ENCODE measurements around the gene ELAVL3.

- no peak for TF ChIP-seq FOXM1 (IDR thresholded peaks at IDR 0.05; ENCODE audit: borderline replicate concordance)
- no peak for TF ChIP-seq SUZ12 (IDR thresholded peaks at IDR 0.05)
- TF ChIP-seq SP1 (IDR thresholded peaks at IDR 0.05), result no peak
- no peak for TF ChIP-seq ZNF384 (IDR thresholded peaks at IDR 0.05)
- no peak for TF ChIP-seq CTBP1 (IDR thresholded peaks at IDR 0.05; ENCODE audit: borderline replicate concordance)
- no peak for TF ChIP-seq LEF1 (IDR thresholded peaks at IDR 0.05; ENCODE audit: borderline replicate concordance)
Observed at GRCh38 chr19:11489378-11489777, 8.5 kb upstream of the ELAVL3 start.

Measured in HEK293T (cell line).